Activated CD4-positive, alpha-beta T cell treated with anti-CD3 and anti-CD28 coated beads for 36 hours (primary cell): ENCODE measurements around the gene WDHD1. TPM values are rescaled to one million over a fixed set of nuclear protein-coding genes. Genes with fewer than 3 reads are reported as not detected.
"Not testable (repeated sequence)": the region's sequence is repeated elsewhere in the genome, so short reads cannot be mapped to it uniquely, and the experiment has no call there.

Source experiments
- ATAC-seq: fragments of 200-7000 bp; cut with Tn5 transposase; one replicate; pipeline ENCODE4 v1.10.0; 2021; ENCODE audit warnings: mild to moderate bottlenecking, moderate library complexity
- CTCF ChIA-PET: fragments of 350-600 bp; sonication (Branson Sonifier 250); formaldehyde crosslinking; loops from one replicate; lab custom pipeline; 2021; ENCODE audit warnings: antibody characterized with exemption; lab: Charles Lee
- POLR2A ChIA-PET: fragments of 350-600 bp; sonication (Branson Sonifier 250); formaldehyde crosslinking; loops from one replicate; lab custom pipeline; 2021; ENCODE audit warnings: antibody characterized with exemption, inconsistent platforms; lab: Charles Lee
- DNase-seq: peaks from one replicate; pipeline ENCODE4 v3.0.0-alpha.2; 2020
- H3K27ac Mint-ChIP-seq: one replicate; pipeline ENCODE4 v1.8.0; 2021; ENCODE audit warnings: mixed read lengths
- H3K27me3 Mint-ChIP-seq: one replicate; pipeline ENCODE4 v1.8.0; 2021; ENCODE audit warnings: mixed read lengths
- H3K36me3 Mint-ChIP-seq: one replicate; pipeline ENCODE4 v1.8.0; 2021; ENCODE audit warnings: low read depth, mixed read lengths
- H3K4me1 Mint-ChIP-seq: one replicate; pipeline ENCODE4 v1.8.0; 2021; ENCODE audit warnings: mixed read lengths
- H3K4me3 Mint-ChIP-seq: one replicate; pipeline ENCODE4 v1.8.0; 2021; ENCODE audit warnings: mild to moderate bottlenecking, moderate library complexity, mixed read lengths
- H3K9me3 Mint-ChIP-seq: one replicate; pipeline ENCODE4 v1.8.0; 2021; ENCODE audit warnings: low read depth, mixed read lengths
- intact Hi-C, 2 experiments: fragments of 100-400 bp; cut with DNase I in 1 of 2; cut with micrococcal nuclease in 1 of 2; formaldehyde crosslinking; loops; one replicate each; pipeline versions ENCODE4 v1.14.2 to v1.15.1; 2022 to 2024; cut with DNase I, micrococcal nuclease
- total RNA-seq, 2 experiments: library from RNA; stranded (reverse); gene quantifications; one replicate each; pipeline ENCODE4 v1.2.3, GENCODE V29; 2021

WDHD1 gene
- total RNA-seq, 2 experiments from 2014 or later, result 64.4 to 71.1 TPM

DNA sequence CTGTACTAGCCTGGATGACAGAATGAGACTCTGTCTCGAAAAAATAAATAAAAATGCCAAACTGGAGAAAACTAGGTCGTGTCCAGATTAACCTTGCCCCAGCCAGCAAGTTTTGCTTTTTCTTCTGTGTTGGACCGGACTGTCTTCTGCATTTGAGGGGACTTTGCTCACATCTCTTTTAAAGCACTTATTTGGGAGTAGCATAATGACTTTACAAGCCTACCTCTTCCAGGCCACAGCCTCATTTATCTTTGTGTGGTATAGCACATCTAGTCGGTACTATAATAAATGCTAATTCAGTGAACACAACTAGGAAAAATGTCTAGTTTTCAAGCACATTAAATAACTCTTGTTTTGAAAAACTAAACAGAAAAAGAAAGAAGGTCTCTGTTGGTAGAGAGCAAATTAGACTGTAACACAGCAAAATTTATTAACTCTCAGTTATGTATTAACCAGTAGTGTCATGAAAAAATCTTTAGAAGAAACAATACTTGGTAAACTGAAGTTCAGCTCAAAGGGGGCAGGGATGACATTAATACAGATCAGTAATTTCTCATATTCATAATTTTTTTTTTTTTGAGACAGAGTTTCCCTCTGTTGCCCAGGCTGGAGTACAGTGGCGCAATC is 52.0 kb downstream of the WDHD1 start:
- intact Hi-C loops, result no loop called here
- Mint-ChIP-seq H3K9me3 (no peaks in the 10 kb centered on the region), H3K27me3 (no peaks in the 10 kb centered on the region), H3K4me1 (peaks cover 3% of the 10 kb centered on the region), H3K27ac (no peak overlapping the region), H3K36me3 (peaks cover 39% of the 10 kb centered on the region), H3K4me3 (no peak overlapping the region)
- ATAC-seq (no peak), DNase-seq (no peak)
- ChIA-PET POLR2A (no interaction called here), CTCF (interaction anchor here (0.6 to 1.3 kb wide), 4 partner anchors 9 to 411 kb away, joined by 3 to 4 read pairs (median 3); no protein-coding TSS in a partner anchor)

DNA sequence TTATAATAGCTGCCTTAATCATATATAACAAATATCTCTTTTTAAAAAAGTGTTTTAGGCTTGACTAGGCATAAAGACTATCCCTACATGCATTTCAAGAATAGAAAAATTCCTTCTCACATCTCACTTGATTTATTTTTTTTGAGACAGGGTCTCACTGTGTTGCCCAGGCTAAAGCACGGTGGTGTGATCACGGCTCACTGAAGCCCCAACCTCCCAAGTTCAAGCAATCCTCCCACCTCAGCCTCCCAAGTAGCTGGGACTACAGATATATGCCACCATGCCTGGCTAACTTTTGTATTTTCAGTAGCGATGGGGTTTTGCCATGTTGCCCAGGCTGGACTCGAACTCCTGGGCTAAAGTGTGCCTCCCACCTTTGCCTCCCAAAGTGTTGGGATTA is 59.4 kb downstream of the WDHD1 start:
- H3K9me3 Mint-ChIP-seq, result no peaks in the 10 kb centered on the region
- DNase-seq, result no peak
- no peak overlapping the region for H3K4me3 Mint-ChIP-seq
- ChIA-PET CTCF (interaction anchor here (1.5 kb wide), 1 partner anchor 10 kb away, joined by 6 read pairs; no protein-coding TSS in a partner anchor), POLR2A (no interaction called here)
- intact Hi-C loops, result no loop called here
- peaks cover 2% of the 10 kb centered on the region for H3K4me1 Mint-ChIP-seq
- H3K36me3 Mint-ChIP-seq, result peaks cover 61% of the 10 kb centered on the region
- no peak overlapping the region for H3K27ac Mint-ChIP-seq
- no peak for ATAC-seq
- H3K27me3 Mint-ChIP-seq, result no peaks in the 10 kb centered on the region

DNA sequence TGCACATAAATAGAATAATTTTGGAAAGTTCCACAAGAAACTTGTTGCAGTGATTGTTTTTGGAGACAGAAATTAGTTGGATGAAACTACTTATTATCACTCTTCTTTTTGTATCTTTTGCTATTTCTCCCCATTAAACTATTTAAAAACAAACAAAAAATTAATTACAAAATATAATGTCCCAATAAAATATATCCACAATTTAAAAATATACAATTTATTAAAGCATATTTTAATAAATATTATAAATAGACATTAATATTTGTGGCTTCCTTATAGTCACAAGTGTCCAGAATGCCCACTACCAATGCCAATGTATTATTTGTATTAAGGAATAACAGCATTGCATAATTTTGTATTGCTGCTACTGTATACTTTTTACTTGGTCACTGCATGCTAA is 71.8 kb downstream of the WDHD1 start:
- H3K9me3 Mint-ChIP-seq, result peaks cover 2% of the 10 kb centered on the region
- ChIA-PET POLR2A (no interaction called here), CTCF (interaction anchor here (1.1 kb wide), 1 partner anchor 96 kb away, joined by 3 read pairs; no protein-coding TSS in a partner anchor)
- H3K27ac Mint-ChIP-seq, result no peak overlapping the region
- H3K4me3 Mint-ChIP-seq, result no peak overlapping the region
- ATAC-seq, result no peak
- DNase-seq, result no peak
- H3K36me3 Mint-ChIP-seq, result peaks cover 42% of the 10 kb centered on the region
- no peaks in the 10 kb centered on the region for H3K27me3 Mint-ChIP-seq
- intact Hi-C loops, result no loop called here
- no peaks in the 10 kb centered on the region for H3K4me1 Mint-ChIP-seq

DNA sequence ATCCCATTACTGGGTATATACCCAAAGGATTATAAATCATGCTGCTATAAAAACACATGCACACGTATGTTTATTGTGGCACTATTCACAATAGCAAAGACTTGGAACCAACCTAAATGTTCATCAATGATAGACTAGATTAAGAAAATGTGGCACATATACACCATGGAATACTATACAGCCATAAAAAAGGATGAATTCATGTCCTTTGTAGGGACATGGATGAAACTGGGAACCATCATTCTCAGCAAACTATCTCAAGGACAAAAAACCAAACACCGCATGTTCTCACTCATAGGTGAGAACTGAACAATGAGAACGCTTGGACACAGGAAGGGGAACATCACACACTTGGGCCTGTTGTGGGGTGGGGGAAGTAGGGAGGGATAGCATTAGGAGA is 73.3 kb downstream of the WDHD1 start:
- intact Hi-C loops, POLR2A ChIA-PET, ATAC-seq, DNase-seq, H3K4me3 Mint-ChIP-seq, H3K4me1 Mint-ChIP-seq, H3K27me3 Mint-ChIP-seq, H3K27ac Mint-ChIP-seq, H3K9me3 Mint-ChIP-seq, CTCF ChIA-PET: not testable (repeated sequence)
- H3K36me3 Mint-ChIP-seq, result peaks cover 46% of the 10 kb centered on the region

DNA sequence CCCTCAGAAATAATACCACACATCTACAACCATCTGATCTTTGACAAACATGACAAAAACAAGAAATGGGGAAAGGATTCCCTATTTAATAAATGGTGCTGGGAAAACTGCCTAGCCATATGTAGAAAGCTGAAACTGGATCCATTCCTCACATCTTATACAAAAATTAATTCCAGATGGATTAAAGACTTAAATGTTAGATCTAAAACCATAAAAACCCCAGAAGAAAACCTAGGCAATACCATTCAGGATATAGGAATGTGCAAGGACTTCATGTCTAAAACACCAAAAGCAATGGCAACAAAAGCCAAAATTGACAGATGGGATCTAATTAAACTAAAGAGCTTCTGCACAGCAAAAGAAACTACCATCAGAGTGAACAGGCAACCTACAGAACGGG is 74.1 kb downstream of the WDHD1 start:
- POLR2A ChIA-PET, ATAC-seq, H3K9me3 Mint-ChIP-seq, H3K4me1 Mint-ChIP-seq, DNase-seq, H3K4me3 Mint-ChIP-seq, H3K27me3 Mint-ChIP-seq, intact Hi-C loops, CTCF ChIA-PET, H3K27ac Mint-ChIP-seq: not testable (repeated sequence)
- H3K36me3 Mint-ChIP-seq, result peaks cover 48% of the 10 kb centered on the region

DNA sequence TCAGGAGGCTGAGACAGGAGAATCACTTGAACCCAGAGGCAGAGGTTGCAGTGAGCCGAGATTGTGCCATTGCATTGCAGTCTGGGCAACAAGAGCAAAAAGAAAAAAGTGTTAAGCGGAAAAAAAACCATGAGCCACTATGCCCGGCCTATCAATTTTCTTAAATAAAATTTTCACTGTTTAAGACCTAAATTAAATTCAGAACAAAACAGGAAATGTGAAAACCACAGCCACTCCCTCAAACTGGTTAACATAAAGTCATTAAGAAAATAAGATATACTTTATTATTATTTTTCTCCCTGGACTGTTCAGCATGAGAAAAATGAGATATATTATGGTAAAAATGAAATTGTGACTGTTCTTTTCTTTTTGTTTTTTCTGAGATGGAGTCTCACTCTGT is 79.7 kb downstream of the WDHD1 start:
- intact Hi-C loops, result no loop called here
- no peak overlapping the region for H3K4me3 Mint-ChIP-seq
- no peaks in the 10 kb centered on the region for H3K9me3 Mint-ChIP-seq
- ChIA-PET POLR2A (no interaction called here), CTCF (no interaction called here)
- DNase-seq (no peak), ATAC-seq (no peak)
- H3K27ac Mint-ChIP-seq, result no peak overlapping the region
- H3K4me1 Mint-ChIP-seq, result peaks cover 2% of the 10 kb centered on the region
- no peaks in the 10 kb centered on the region for H3K27me3 Mint-ChIP-seq
- H3K36me3 Mint-ChIP-seq, result peaks cover 57% of the 10 kb centered on the region

DNA sequence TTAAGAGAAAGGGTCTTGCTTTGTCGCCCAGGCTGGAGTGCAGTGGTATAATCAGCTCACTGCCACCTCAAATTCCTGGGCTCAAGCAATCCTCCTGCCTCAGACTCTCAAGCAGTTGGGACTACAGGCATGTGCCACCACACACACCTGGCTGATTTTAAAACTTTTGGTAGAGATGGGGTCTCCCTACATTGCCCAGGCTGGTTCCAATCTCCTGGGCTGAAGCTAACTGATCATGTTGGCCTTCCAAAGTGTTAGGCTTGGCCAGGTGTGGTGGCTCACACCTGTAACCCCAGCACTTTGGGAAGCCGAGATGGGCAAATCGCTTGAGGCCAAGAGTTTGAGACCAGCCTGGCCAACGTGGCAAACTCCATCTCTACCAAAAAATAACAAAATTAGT is 80.4 kb downstream of the WDHD1 start:
- ATAC-seq, result no peak
- H3K27ac Mint-ChIP-seq, result no peak overlapping the region
- peaks cover 57% of the 10 kb centered on the region for H3K36me3 Mint-ChIP-seq

DNA sequence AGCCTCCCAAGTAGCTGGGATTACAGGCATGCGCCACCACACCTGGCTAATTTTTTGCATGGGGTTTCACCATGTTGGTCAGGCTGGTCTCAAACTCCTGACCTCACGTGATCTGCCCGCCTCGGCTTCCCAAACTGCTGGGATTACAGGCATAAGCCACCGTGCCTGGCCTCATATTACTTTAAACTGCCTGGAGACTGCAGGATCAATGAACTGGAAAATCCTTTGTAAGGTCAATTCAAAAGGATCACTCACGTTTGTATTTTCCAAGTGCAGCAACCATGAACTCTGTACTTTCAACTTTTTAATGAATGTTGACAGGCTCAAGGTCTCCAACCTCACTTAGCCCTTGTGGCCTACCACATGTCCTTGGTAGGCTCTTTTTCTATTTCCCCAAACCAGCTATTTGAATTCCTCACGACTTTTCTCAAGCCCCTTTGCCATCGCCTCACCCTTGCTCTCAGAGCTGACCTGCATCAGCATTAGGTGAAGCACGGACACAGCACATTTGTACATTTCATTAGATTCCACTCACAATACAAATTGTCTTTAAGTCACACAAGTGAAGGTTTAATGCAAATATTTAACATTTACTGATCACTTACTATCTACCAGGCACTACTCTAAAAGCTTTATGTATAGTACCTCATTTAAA is 82.0 kb downstream of the WDHD1 start:
- ChIA-PET CTCF (interaction anchor here (1.2 kb wide), 1 partner anchor 359 kb away, joined by 3 read pairs; no protein-coding TSS in a partner anchor), POLR2A (no interaction called here)

More for the DNA sequence above, 80.4 kb downstream of the WDHD1 start:
- CTCF ChIA-PET, result interaction anchor here (1.2 kb wide), 1 partner anchor 357 kb away, joined by 3 read pairs; no protein-coding TSS in a partner anchor
- Mint-ChIP-seq H3K4me3 (no peak overlapping the region), H3K9me3 (no peaks in the 10 kb centered on the region), H3K27me3 (no peaks in the 10 kb centered on the region), H3K4me1 (peaks cover 2% of the 10 kb centered on the region)
- POLR2A ChIA-PET, result interaction anchor here (0.7 kb wide), 1 partner anchor 332 kb away, joined by 3 read pairs; no protein-coding TSS in a partner anchor
- intact Hi-C loops, result no loop called here
- no peak for DNase-seq

DNA sequence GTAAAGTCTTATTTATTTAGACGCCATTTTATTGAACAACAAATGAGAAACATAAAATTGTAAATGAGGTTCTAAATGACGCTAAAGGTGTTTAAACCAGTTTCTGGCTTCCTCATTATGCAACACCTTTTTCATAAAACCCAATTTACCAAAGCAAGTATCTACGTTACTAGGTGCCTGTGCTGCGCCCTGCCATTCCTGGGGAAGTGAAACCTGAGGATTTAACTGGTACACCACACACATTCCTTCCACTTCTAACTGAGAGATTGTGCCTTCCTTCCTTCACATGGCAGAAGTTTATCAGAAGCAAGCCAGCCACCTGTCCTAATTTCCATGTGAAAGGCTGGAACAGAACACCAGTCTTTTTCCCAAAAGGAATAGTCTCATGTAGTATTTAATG is 84.0 kb downstream of the WDHD1 start:
- DNase-seq (no peak), ATAC-seq (no peak)
- H3K9me3 Mint-ChIP-seq, result no peaks in the 10 kb centered on the region
- intact Hi-C loops, result no loop called here
- CTCF ChIA-PET, result no interaction called here
- peaks cover 2% of the 10 kb centered on the region for H3K4me1 Mint-ChIP-seq
- POLR2A ChIA-PET, result no interaction called here
- H3K27me3 Mint-ChIP-seq, result no peaks in the 10 kb centered on the region
- H3K4me3 Mint-ChIP-seq, result no peak overlapping the region
- H3K36me3 Mint-ChIP-seq, result peaks cover 36% of the 10 kb centered on the region
- no peak overlapping the region for H3K27ac Mint-ChIP-seq

More for the DNA sequence above, 82.0 kb downstream of the WDHD1 start:
- no peaks in the 10 kb centered on the region for H3K27me3 Mint-ChIP-seq
- peaks cover 55% of the 10 kb centered on the region for H3K36me3 Mint-ChIP-seq
- no peak overlapping the region for H3K27ac Mint-ChIP-seq
- ATAC-seq (no peak), DNase-seq (no peak)
- intact Hi-C loops, result no loop called here
- peaks cover 2% of the 10 kb centered on the region for H3K4me1 Mint-ChIP-seq
- H3K9me3 Mint-ChIP-seq, result no peaks in the 10 kb centered on the region
- H3K4me3 Mint-ChIP-seq, result no peak overlapping the region

DNA sequence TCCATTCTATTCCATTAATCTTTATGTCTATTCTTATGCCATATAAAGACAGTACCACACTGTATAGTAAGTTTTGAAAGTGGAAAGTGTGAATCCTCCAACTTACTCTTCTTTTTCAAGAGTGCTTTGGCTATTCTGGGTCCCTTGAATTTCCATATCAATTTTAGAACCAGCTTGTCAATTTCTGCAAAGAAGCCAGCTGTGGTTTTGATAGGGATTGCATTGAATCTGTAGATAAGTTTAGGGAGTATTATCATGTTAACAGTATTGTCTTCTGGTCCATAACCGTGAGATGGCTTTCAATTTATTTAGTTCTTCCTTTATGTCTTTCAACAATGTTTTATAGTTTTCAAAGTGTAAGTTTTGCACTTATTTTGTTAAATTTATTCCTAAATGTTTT is 90.1 kb downstream of the WDHD1 start:
- Mint-ChIP-seq H3K4me1 (no peaks in the 10 kb centered on the region), H3K9me3 (no peaks in the 10 kb centered on the region)
- CTCF ChIA-PET, result no interaction called here

DNA sequence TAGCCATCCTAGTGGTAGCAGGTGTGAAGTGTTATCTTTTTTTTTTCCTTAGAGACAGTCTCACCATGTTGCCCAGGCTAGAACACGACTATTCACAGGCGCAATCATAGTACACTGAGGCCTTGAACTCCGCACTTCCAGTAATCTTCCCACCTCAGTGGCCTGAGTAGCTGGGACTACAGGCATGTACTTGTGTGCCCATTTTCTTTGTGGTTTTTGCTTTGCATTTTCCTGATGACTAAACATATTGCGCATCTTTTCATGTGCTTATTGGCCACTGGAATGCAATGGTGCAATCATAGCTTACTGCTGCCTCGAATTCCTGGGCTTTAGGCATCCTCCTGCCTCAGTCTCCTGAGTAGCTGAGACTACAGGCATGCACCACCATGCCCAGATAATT is 90.9 kb downstream of the WDHD1 start:
- no peak for DNase-seq
- CTCF ChIA-PET, result interaction anchor here (0.6 kb wide), 1 partner anchor 490 kb away, joined by 4 read pairs; no protein-coding TSS in a partner anchor

More for the DNA sequence above, 90.1 kb downstream of the WDHD1 start:
- Mint-ChIP-seq H3K27ac (no peak overlapping the region), H3K4me3 (no peak overlapping the region), H3K27me3 (no peaks in the 10 kb centered on the region), H3K36me3 (peaks cover 8% of the 10 kb centered on the region)
- DNase-seq (no peak), ATAC-seq (no peak)
- POLR2A ChIA-PET, result no interaction called here
- intact Hi-C loops, result no loop called here

DNA sequence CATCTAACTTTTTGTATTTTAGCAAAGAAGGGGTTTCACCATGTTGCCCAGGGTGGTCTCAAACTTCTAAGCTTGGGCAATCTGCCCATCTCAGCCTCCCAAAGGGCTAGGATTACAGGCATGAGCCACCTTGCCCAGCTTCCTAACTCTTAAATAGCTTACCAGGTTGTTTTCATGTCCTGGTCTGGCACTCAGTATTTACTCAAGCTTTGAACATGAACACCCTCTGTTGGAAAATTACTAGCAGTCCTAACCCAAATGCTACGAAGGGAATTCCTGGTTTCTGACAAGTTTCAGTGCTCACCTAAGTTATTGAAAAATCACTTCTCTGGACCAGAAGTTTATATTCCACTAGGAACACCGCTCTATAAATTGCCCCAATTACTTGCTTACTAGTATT is 91.8 kb downstream of the WDHD1 start:
- CTCF ChIA-PET, result interaction anchor here (0.8 to 1.1 kb wide), 2 partner anchors 31 to 33 kb away, joined by 3 read pairs; no protein-coding TSS in a partner anchor
- Mint-ChIP-seq H3K27ac (no peak overlapping the region), H3K27me3 (no peaks in the 10 kb centered on the region), H3K9me3 (no peaks in the 10 kb centered on the region), H3K4me3 (no peak overlapping the region), H3K4me1 (peaks cover 3% of the 10 kb centered on the region), H3K36me3 (peaks cover 2% of the 10 kb centered on the region)
- intact Hi-C loops, result no loop called here
- no peak for ATAC-seq
- DNase-seq, result no peak
- POLR2A ChIA-PET, result no interaction called here

More for the DNA sequence above, 90.9 kb downstream of the WDHD1 start:
- no peaks in the 10 kb centered on the region for H3K27me3 Mint-ChIP-seq
- peaks cover 3% of the 10 kb centered on the region for H3K4me1 Mint-ChIP-seq
- no peaks in the 10 kb centered on the region for H3K9me3 Mint-ChIP-seq
- peaks cover 5% of the 10 kb centered on the region for H3K36me3 Mint-ChIP-seq
- no peak for ATAC-seq
- no peak overlapping the region for H3K27ac Mint-ChIP-seq
- intact Hi-C loops, result no loop called here
- no peak overlapping the region for H3K4me3 Mint-ChIP-seq
- POLR2A ChIA-PET, result no interaction called here
